Tibial artery (tissue), 4 donors: ENCODE results near the gene SLC6A9.

Source experiments
- DNase-seq, 2 donors: peaks; one replicate each; pipeline ENCODE4 v3.0.0-alpha.2; 2019
- H3K27ac ChIP-seq, 2 donors: fragments of 200-600 bp; sonication (generic) in 1 of 2; 1 replicate in 1 of 2; 2 replicates in 1 of 2; pipeline ENCODE4 v1.5.1; 2018 to 2019; ENCODE audit warnings: mild to moderate bottlenecking in 1 of 2
- H3K27me3 ChIP-seq, 2 donors: fragments of 200-600 bp; sonication (generic) in 1 of 2; one replicate each; pipeline versions ENCODE4 v1.5.1 to v1.6.0; 2016 to 2019
- H3K36me3 ChIP-seq, 3 donors: fragments of 200-600 bp; sonication (generic) in 2 of 3; one replicate each; pipeline ENCODE4 v1.5.1; 2016 to 2019; ENCODE audit warnings: mild to moderate bottlenecking in 2 of 3
- H3K4me1 ChIP-seq, 4 donors: fragments of 200-600 bp; sonication (generic) in 2 of 4; 1 replicate in 3 of 4; 2 replicates in 1 of 4; pipeline ENCODE4 v1.5.1; 2016 to 2019
- H3K4me3 ChIP-seq, 2 donors: fragments of 200-600 bp; sonication (generic) in 1 of 2; 1 replicate in 1 of 2; 2 replicates in 1 of 2; pipeline ENCODE4 v1.5.1; 2018 to 2019; ENCODE audit warnings: mild to moderate bottlenecking in 2 of 2
- H3K9me3 ChIP-seq, 3 donors: fragments of 200-600 bp; sonication (generic) in 1 of 3; one replicate each; pipeline ENCODE4 v1.5.1; 2016 to 2019
- CTCF ChIP-seq, 2 experiments: fragments of 200-600 bp in 1 of 2; fragments of 450-650 bp in 1 of 2; IDR thresholded peaks; one replicate each; pipeline ENCODE4 v1.5.1; 2017 to 2019; ENCODE audit warnings: antibody characterized with exemption in 2 of 2, mild to moderate bottlenecking in 1 of 2, moderate library complexity in 1 of 2
- intact Hi-C: fragments of 100-400 bp; cut with DNase I; formaldehyde crosslinking; loops from one replicate; pipeline ENCODE4 v1.15.0; 2023; ENCODE audit warnings: low total_unique reads

SLC6A9 gene

GRCh38 chr1:43976045-43976444 is 55.2 kb downstream of the SLC6A9 start:
- Histone ChIP-seq H3K27ac (peak overlapping the region; percentile 83 to 94), H3K27me3 (no peaks in the 10 kb centered on the region), H3K4me3 (peak overlapping the region; percentile 94 to 98), H3K36me3 (peaks cover 12 to 36% (median 15%) of the 10 kb centered on the region in 3 donors), H3K9me3 (no peaks in the 10 kb centered on the region), H3K4me1 (peaks cover 0 to 60% (median 48%) of the 10 kb centered on the region in 4 donors)
- no peak for TF ChIP-seq CTCF (IDR thresholded peaks at IDR 0.05)
- DNase-seq = no peak
- intact Hi-C loops = no loop called here

GRCh38 chr1:43975249-43975961 is 55.9 kb downstream of the SLC6A9 start:
- Histone ChIP-seq H3K4me3 (peak overlapping the region; percentile 94 to 98), H3K27ac (peak overlapping the region; percentile 83 to 94), H3K9me3 (no peaks in the 10 kb centered on the region), H3K36me3 (peaks cover 12 to 36% (median 15%) of the 10 kb centered on the region in 3 donors), H3K4me1 (peaks cover 0 to 61% (median 50%) of the 10 kb centered on the region in 4 donors), H3K27me3 (no peaks in the 10 kb centered on the region)
- intact Hi-C loops = loop anchor here (2.0 kb wide), 1 partner anchor 29 kb away; the partner anchor contains the start of gene IPO13
- no peak for TF ChIP-seq CTCF (IDR thresholded peaks at IDR 0.05)
- DNase-seq = peak; percentile 78 to 82

- H3K4me1 ChIP-seq = peaks cover 0 to 58% (median 45%) of the 10 kb centered on the region in 4 donors
These were observed 56.6 kb downstream of the SLC6A9 start, which contains the start of gene ATP6V0B for GRCh38 chr1:43974443-43975248. Gene ATP6V0B, plus strand, starts transcription at chr1:43974960. Its CDS starts 81 bp downstream, at chr1:43975041.

GRCh38 chr1:43973981-43974442 is 57.2 kb downstream of the SLC6A9 start:
- peaks cover 12 to 36% (median 15%) of the 10 kb centered on the region in 3 donors for H3K36me3 ChIP-seq
- peak overlapping the region; percentile 94 to 98 for H3K4me3 ChIP-seq
- H3K27me3 ChIP-seq = no peaks in the 10 kb centered on the region
- no peak for DNase-seq
- H3K9me3 ChIP-seq = no peaks in the 10 kb centered on the region
- peak overlapping the region; percentile 83 to 94 for H3K27ac ChIP-seq
- intact Hi-C loops = loop anchor here (2.0 kb wide), 1 partner anchor 27 kb away; the partner anchor contains the start of gene IPO13
- no peak for TF ChIP-seq CTCF (IDR thresholded peaks at IDR 0.05)
- peaks cover 0 to 58% (median 43%) of the 10 kb centered on the region in 4 donors for H3K4me1 ChIP-seq

More at GRCh38 chr1:43974443-43975248, 56.6 kb downstream of the SLC6A9 start, which contains the start of gene ATP6V0B:
- Histone ChIP-seq H3K36me3 (peaks cover 12 to 36% (median 15%) of the 10 kb centered on the region in 3 donors), H3K9me3 (no peaks in the 10 kb centered on the region), H3K27me3 (no peaks in the 10 kb centered on the region), H3K4me3 (peak within 1 kb of the TSS; percentile 94 to 98), H3K27ac (peak within 1 kb of the TSS; percentile 83 to 94)
- TF ChIP-seq CTCF (IDR thresholded peaks at IDR 0.05) = peak; percentile 29 to 49
- peak; percentile 97 for DNase-seq
- intact Hi-C loops = loop anchor here (2.0 kb wide), 1 partner anchor 28 kb away; the partner anchor contains the start of gene IPO13

GRCh38 chr1:43971336-43971980 is 59.8 kb downstream of the SLC6A9 start:
- TF ChIP-seq CTCF (IDR thresholded peaks at IDR 0.05) = no peak
- intact Hi-C loops = no loop called here

More at GRCh38 chr1:43971336-43971980, 59.8 kb downstream of the SLC6A9 start:
- peaks cover 0 to 36% (median 30%) of the 10 kb centered on the region in 4 donors for H3K4me1 ChIP-seq
- no peak overlapping the region for H3K27ac ChIP-seq
- peaks cover 2 to 31% (median 12%) of the 10 kb centered on the region in 3 donors for H3K36me3 ChIP-seq
- H3K27me3 ChIP-seq = no peaks in the 10 kb centered on the region
- no peak overlapping the region for H3K4me3 ChIP-seq
- no peak for DNase-seq
- H3K9me3 ChIP-seq = no peaks in the 10 kb centered on the region
